Adrenal gland (tissue), 5 donors: ENCODE results near the gene RAD51B.

Experiments
- POLR2A ChIP-seq, 2 donors: fragments of 450-650 bp; IDR thresholded peaks; one replicate each; pipeline ENCODE4 v1.6.1; 2017; ENCODE audit warnings: antibody characterized with exemption in 2 of 2, mild to moderate bottlenecking in 2 of 2, moderate library complexity in 1 of 2
- TF ChIP-seq, protein P1 (sequence below), 6 experiments: fragments of 450-650 bp in 4 of 6; fragments of 200-600 bp in 2 of 6; sonication (generic) in 1 of 6; IDR thresholded peaks; 1 replicate in 5 of 6; 2 replicates in 1 of 6; pipeline versions ENCODE4 v1.5.1 to v1.8.0; 2016 to 2021; ENCODE audit warnings: antibody characterized with exemption in 6 of 6, mild to moderate bottlenecking in 2 of 6, moderate library complexity in 1 of 6
- donor health status: DM: no; HTN: no; CAD: no.

DNA sequence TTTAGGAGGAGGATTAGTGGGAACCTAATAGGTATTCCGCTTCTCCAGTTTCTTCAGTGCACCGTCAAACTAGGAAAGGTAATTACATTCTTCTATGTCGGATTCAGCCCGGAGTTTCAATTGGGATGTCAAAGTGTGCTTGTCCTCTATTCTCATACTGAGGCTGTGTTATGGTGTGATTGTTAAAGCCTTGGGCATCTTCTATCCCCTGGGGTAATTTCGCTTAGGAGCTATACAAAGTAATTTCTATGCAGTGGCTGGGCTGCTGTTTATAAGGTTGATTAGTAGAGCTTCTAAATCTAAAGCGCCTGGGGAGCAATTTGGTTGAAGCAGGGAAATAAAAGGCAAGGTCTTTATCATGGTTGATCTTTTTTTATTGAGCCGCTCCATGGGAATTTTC is 573.7 kb downstream of the RAD51B start:
- TF ChIP-seq, protein P1, sequence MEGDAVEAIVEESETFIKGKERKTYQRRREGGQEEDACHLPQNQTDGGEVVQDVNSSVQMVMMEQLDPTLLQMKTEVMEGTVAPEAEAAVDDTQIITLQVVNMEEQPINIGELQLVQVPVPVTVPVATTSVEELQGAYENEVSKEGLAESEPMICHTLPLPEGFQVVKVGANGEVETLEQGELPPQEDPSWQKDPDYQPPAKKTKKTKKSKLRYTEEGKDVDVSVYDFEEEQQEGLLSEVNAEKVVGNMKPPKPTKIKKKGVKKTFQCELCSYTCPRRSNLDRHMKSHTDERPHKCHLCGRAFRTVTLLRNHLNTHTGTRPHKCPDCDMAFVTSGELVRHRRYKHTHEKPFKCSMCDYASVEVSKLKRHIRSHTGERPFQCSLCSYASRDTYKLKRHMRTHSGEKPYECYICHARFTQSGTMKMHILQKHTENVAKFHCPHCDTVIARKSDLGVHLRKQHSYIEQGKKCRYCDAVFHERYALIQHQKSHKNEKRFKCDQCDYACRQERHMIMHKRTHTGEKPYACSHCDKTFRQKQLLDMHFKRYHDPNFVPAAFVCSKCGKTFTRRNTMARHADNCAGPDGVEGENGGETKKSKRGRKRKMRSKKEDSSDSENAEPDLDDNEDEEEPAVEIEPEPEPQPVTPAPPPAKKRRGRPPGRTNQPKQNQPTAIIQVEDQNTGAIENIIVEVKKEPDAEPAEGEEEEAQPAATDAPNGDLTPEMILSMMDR (IDR thresholded peaks at IDR 0.05), result no peak
- no peak for TF ChIP-seq POLR2A (IDR thresholded peaks at IDR 0.05)
